Fibroblast of skin of abdomen (primary cell): ENCODE results near the gene AMBP.
A peak's percentile ranks its signal among the peaks of the same experiment; 100 is the strongest.

Experiments
- DNase-seq: peaks from one replicate; pipeline ENCODE4 v3.0.0-alpha.2; 2013

The AMBP gene

DNA sequence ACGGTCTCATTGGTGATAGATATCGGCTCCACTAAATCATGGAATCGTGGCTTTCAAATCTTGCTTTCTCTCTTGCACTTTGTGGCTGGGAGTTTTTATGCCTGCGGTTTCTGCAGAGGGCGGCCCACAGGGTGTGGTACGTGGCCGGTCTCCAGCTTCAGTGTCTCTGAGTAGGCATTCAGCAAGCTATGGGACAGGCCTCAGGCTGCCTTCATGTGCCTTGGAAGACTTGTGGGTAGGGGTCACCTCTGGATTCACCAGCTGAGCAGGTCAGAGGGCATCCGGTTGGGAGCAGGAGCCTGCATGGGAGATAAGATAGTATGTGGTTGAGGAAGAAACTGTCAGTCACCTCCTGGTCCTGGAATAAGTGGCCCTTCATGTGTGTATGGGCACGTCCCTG, 47.7 kb downstream of the AMBP start:
- no peak for DNase-seq

DNA sequence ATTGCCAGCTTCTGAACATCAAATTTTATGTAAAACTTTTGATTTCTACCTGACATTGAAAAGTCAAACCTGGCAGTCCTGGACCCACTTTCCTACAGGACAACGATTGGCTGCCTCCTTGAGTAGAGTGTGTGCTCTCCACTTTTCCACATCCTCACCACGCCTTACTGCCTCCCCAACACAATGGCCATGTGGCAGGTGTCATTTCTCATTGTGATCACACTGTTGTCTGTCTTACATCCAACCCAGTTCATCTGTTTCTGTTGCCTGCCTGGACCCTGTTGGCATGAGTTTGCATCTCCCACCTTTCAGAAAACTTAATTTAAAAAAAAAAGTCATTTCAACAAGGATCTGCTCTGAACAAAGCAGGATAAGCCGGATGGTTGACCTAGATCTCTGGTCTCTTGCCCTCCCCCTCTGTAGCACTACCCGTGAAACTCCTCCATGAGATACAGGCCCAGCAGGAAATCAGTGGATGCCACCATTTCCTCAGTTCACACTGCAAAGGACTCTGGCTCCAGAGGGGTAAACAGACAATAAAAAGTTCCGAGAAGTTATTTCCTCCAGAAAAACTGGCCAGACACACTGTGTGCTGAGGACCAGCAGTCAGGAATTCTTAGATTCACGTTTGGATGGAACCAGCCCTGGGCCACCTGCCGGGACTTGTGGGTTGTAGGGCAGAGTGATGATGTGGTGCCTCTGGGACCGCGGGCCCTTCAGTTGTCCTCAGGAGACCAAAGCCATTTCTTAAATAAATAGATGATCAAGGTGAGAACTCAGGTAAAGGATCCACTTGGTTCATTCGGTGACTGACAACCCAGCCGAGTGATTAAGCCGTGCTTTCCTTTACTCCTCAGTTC, 48.6 kb downstream of the AMBP start:
- no peak for DNase-seq

DNA sequence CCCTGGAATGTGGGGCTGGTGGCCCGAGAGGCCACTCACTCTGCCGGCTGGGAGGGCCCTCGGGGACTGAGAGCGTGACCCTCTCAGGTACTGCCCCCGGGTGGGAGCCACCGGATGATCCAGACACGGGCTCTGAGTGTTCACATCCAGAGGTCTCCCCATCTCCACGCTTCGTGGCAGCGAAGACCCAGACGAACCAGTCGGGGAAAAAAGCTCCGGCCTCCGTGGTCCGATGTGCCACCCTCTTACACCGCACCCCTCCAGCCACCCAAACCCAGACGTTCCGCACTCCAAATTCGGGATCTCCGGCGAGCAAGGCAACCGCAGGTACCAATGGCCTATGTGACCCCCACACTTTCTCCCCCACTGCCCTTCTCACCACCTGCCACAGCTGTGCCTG, 49.5 kb downstream of the AMBP start:
- DNase-seq = no peak

DNA sequence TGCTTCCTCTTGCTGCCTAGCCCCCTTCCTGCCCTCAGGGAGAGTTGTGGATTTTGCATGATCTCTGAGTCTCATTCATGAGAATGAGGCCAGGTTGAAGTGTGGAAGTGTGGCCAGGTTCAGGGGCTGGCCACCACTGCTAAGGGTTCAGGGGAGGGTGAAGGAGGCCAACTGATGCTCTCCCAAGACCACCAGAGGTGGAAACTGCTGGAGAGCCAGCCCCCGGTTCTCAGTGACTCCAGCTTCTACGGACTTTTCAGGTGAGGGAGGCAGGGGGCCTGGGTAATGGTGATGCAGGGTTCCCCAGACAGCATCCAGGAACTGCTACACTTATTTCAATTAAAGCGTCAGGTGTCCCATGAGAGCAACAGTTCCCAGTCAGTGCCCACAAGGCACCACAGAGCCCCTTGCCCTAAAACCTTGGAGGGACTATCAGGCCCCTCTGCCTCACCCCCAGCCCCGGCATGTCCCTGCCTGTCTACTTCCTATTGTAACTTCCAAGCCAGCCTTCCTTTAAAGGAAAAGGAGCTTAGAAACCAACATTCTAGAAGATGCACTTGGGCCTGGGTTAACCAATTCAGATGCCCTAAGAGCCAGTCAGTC, 50.1 kb downstream of the AMBP start:
- no peak for DNase-seq

DNA sequence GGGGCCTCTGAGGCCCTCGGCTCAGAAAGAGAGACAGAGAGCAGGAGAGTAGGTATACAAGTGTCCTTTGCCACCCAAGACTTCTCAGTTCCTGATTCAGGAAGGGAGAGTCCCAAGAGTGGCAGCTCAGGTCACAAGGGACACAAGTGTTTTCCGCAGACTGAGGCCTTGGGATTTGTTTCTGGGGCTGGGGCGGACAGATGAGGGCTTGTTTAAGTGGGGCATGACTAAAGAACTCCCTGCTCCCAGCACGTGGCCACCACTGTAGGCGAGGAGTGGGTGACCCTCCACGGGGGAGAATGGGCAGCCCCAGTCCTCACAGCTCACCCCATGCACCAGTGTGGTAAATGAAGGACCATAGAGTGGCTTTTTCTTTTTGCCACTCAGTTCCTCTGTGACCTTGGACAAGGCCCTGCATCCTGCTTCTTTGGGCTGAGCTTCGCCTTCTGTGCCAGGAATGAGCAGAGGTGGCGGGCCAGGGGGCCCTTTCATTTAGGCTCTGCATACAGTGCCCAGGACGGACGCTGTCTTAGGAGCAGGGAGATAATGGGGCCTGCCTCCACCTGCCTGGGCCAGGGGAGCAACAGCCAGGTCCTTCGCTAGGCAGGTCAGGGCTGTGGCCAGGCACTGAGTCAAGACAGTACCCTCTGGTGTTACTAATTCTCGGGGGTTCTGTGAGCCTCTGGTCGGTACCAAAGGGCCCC, 50.8 kb downstream of the AMBP start:
- DNase-seq = no peak

DNA sequence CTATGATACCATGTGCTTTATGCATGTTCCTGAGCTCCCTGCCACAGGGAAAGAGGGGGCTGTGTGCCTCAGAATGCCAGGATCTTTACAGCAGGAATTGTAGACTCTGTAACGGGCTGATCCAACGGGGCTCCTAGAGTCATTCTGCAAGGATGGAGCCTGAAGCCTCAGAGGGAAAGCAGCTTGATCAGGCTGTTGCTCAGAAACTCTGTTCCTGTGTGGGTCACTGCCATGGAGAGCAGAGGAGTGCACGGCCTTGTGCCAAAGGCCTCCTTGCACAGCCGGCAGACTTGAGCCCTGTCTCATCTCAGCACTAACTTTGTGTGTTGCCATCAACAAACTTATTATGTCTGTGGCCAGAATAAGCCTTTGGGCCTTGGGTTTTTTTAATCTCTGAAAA, 51.8 kb downstream of the AMBP start:
- no peak for DNase-seq

DNA sequence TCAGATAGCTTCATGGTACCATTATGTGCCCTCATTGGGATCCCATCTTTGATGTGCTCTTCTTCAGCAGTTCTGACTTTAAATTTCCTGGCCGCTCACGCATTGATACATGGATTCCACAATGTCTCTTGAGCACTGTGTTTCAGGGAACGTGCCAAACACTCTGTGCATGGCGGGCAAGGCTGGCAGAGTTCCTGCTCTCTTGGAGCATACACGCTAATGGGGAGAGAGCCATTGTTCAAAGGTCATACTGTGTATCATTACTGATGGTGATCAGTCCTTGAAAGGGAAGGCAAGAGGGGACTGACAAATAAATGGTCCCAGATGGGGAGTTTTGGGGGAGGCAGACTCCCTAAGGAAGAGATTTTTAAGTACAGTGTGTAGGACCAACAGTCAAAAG, 52.3 kb downstream of the AMBP start:
- no peak for DNase-seq

DNA sequence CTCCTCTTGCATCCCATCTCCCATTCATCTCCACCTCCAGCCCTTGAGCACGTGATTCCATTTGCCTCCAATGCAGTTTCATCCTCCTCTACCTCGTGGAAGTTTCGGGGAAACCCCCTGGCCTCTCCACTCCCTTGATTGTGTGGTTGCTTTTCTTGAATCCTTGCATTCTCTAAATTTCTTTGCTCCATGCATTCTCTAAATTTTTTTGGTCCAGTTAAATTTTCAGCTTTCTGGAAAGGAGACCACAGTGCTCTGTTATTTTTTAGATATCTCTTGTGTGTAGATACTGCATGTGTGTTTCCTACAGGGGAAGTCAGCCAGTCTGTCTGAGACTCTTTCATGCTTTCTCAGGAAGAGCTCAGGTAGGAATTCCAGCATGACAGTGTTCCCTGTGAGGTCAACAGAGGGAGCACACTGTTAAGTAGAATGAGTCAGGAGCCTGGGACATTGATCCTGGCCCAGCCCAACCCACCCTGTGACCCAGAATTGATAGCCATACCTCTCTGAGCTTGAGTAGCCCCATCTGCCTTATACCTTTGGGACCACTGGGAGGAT, 52.8 kb downstream of the AMBP start:
- peak; percentile 42 for DNase-seq

DNA sequence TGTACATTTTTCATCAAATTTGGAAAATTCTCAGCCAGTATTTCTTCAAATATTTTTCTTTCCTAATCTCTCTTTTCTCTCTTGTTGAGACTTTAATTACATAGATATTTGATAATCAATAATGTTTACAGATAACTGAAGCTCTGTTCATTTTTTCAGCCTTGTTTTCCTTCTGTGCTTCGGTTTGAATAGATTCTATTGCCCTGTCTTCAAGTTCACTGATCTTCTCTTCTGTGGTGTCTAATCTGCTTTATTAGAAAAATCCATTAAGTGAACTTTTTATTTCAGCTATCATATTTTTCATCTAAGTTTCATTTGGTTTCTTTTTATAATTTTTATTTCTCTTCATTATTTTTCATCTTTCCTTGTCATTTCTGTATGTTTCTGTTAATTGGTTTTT, 54.1 kb downstream of the AMBP start:
- DNase-seq = no peak

DNA sequence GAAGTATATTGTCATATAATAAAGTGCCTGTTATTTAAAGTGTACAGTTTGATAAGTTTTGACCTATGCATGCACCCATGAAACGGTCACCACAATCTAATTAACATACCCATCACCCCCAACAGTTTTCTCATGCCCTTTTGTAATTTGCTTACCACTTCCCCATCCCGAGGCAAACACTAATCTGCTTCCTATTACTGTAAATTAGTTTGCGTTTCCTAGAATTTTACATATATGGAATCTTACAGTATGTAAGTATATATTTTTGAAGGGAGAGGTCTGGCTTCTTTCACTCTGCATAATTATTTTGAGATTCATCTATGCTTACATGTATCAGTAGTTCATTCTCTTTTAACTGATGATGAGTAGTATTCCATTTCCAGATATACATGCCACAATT, 56.5 kb downstream of the AMBP start:
- no peak for DNase-seq

DNA sequence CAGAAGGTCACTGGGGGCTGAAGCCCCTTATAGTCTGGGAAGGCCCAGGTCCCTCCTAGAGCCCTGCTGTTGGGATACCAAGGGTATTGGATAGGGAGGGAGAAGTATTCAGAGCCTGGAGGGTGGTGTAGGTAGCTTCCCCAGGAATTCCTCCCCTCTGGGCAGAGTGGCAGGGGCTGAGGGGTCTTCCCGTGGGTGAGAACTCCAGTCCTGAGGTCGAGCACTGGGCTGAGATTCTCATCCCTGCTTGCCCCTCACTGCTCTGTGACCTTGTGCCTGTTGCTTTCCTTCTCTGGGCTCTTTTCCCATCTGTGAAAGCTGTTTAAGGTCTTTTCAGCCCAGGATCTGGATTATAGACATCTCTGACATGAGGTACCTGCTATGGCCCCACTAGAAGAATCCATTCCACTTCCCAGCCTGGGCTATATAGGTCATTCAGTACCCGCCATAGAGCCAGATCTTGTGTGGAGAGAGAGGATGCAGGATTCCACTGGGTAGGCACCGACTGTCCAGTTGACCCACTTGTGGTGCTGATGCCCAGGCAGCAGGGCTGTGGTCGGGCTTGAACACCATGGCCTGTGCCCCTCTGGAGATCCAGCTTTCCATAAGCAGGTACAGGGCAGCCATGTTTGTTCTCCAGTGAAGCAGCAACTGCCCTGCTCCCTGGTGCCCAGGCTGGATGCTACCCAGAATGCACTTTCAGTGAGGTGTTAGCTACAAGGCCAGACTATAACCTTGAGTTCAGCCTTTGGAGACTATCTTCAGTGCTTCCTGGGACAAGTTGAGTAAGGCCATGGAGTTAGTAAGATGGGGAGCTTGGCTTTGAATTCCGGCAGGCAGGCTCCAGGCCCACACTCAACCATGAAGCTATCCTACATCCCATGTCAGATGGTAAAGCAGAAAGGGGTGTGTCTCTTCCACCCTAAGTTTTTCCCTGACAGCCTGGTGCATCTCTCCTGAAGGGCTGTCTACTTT, 60.1 kb downstream of the AMBP start:
- no peak for DNase-seq

DNA sequence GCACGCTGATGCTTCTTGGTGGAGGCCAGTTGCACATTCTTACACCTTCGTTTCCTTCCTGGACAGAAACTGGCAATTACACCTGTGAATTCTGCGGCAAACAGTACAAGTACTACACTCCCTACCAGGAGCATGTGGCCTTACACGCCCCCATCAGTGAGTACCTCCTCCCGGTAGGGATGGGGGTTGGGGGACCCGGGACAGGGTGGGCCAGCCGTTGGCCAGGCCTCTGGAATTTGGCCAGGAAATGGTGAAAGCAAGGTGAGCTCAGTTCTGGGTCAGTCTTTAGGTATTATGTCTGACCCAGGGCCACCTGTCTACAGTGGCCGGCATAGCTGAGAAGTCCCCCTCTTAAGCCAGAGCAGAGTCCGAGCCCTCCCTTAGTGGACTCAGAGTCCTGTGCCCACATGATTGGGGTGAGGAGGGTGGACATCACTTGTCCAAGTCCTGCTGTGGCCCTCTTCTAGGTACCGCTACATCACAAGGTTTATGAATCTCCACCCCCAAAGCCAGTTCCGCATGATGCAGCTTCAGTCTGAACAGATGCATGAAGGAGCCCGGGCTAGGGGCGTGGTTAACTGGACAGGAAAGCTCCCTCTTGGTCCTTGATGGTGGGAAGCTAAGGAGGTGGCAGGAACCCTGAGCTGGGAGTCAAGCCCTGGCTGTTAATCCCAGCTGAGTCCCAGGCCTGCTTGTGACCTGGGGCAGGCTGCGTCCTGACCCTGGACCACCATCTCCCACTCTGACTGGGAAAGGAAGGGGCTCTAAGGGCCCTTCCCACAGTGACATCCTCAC, 61.3 kb downstream of the AMBP start:
- DNase-seq = no peak

DNA sequence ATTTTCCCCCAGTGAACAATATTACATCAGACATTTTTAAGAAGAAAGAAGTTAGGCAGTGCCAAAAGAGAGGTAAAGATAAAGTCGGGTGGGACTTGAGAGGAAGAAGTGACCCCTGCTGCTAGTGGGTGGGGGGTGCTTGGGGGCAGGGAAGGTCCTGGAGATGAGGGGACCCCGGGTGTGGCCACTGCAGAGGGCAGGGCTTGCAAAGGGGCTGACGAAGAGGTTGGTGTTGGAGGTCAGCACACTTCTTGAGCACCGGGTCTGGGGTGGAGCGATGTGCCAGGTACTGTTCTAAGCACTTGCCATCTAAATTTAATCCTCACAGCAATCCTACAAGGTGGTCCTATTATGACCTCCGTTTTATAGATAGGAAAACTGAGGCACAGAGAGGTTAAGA, 62.0 kb downstream of the AMBP start:
- DNase-seq = no peak

DNA sequence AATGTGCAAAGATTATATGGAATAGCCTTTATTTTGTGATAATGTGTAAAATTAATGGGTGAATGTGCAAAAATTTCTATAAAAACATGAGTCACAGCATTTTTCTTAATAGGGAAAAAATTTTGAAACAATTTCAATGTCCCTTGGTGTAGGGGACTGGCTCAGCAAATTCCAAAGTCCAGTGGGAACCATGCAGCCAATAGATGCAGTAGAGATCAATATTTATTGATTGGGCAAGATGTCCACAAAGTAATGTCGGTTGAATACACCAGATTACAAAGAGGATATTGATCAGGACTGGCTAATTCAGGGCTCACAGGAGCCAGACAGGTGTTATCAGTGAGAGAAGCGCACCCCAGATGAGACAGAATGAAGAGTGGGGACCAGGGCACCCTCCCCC, 62.5 kb downstream of the AMBP start:
- no peak for DNase-seq

DNA sequence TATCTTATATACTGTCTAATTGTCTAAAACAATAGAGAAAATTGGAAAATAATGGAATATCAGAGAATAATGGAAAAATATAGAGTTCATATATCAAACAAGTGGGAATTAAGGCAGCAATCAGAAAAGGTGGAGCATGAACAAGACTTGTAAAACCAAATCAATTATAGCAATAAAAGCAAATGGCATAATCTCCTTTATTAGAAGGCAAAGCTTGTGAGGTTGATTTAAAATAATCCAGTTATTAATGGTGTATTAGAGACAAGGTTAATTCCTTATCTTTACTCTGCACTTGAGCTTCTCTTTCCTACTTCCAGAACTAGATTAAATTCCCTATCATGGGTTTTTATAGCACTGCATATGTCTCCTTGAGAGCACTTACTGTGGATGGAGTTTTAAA, 64.1 kb downstream of the AMBP start:
- DNase-seq = no peak

DNA sequence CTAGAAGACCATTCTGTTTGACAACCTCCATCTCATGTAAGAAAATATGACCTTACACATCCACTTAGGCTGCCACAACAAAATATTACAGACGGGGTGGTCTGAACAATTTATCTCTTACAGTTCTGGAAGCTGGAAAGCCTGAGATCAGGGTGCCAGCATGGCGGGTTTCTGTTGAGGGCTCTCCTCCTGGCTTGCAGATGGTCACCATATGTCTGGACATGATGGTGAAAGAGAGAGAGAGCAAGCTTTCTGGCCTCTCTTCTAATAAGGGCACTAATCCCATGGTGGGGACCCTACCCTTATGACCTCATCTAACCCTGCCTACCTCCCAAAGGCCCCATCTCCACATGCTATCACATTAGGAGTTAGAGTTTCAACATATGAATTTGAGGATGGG, 66.0 kb downstream of the AMBP start:
- DNase-seq = no peak

DNA sequence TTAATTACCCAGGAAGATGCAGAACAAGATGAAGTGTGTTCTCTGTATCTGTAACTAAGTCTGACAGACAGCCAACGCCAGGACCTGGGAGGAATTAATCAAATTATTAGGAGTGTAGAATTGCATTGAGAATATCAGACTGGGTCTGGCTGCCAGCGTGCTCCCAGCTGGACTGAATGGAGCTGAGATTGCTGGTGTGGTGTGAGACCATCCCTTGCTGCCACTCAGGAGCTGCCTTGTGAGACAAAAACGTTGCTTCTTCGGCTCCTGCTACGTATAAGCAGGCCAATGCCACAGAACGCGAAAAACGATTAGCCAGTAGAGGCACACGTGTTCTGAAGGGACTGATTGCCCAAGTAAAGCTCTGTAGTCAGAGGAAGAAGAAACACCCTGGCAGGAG, 66.8 kb downstream of the AMBP start:
- DNase-seq = no peak
